Gastroesophageal sphincter (tissue), 4 donors: ENCODE data around the gene BCCIP. TPM values are rescaled to one million over a fixed set of nuclear protein-coding genes. Genes with fewer than 3 reads are reported as not detected.

Experiments
- ATAC-seq: fragments of 150-250 bp; one replicate; pipeline ENCODE4 v1.9.1; 2016; ENCODE audit warnings: mild to moderate bottlenecking, moderate library complexity
- H3K27ac ChIP-seq, 4 donors: fragments of 200-600 bp; sonication (generic) in 3 of 4; 1 replicate in 3 of 4; 2 replicates in 1 of 4; pipeline ENCODE4 v1.5.1; 2016 to 2019
- H3K27me3 ChIP-seq: fragments of 200-600 bp; sonication (generic); one replicate; pipeline ENCODE4 v1.5.1; 2019
- H3K36me3 ChIP-seq, 2 donors: fragments of 200-600 bp; sonication (generic); one replicate each; pipeline ENCODE4 v1.5.1; 2019; ENCODE audit warnings: control low read depth in 1 of 2
- H3K4me1 ChIP-seq, 3 donors: fragments of 200-600 bp; sonication (generic); 1 replicate in 2 of 3; 2 replicates in 1 of 3; pipeline ENCODE4 v1.5.1; 2016 to 2019; ENCODE audit warnings: control low read depth in 2 of 3
- H3K4me3 ChIP-seq, 2 donors: fragments of 200-600 bp; sonication (generic); one replicate each; pipeline ENCODE4 v1.5.1; 2019; ENCODE audit warnings: mild to moderate bottlenecking in 1 of 2, moderate library complexity in 1 of 2
- H3K9me3 ChIP-seq, 3 donors: fragments of 200-600 bp; sonication (generic); one replicate each; pipeline ENCODE4 v1.5.1; 2017 to 2019; ENCODE audit warnings: control low read depth in 2 of 3
- EP300 ChIP-seq: sonication (generic); formaldehyde crosslinking; IDR thresholded peaks from one replicate; pipeline ENCODE4 v1.6.1; 2017; ENCODE audit warnings: antibody characterized with exemption, mild to moderate bottlenecking
- POLR2A ChIP-seq, 2 donors: fragments of 450-650 bp; IDR thresholded peaks; one replicate each; pipeline ENCODE4 v1.6.1; 2017; ENCODE audit warnings: antibody characterized with exemption in 2 of 2, mild to moderate bottlenecking in 2 of 2, moderate library complexity in 1 of 2
- POLR2AphosphoS5 ChIP-seq: sonication (generic); formaldehyde crosslinking; IDR thresholded peaks from one replicate; pipeline ENCODE4 v1.6.1; 2017; ENCODE audit warnings: antibody characterized with exemption
- WGBS, 2 donors: methylation state at CpG; one replicate each; pipeline ENCODE4 v1.1.5; 2018; ENCODE audit warnings: low coverage in 1 of 2; 5-methylcytosine and 5-hydroxymethylcytosine counted together
- total RNA-seq, 4 donors: library from RNA; depleted of rRNA; stranded (reverse); fragments of >200 nt; gene quantifications; one replicate each; pipeline ENCODE4 v1.1.0, GENCODE V29; 2016
- TF ChIP-seq, protein P1 (sequence below), 4 experiments: fragments of 200-600 bp in 2 of 4; fragments of 450-650 bp in 2 of 4; sonication (generic) in 1 of 4; IDR thresholded peaks; one replicate each; pipeline ENCODE4 v1.5.1; 2017 to 2019; ENCODE audit warnings: antibody characterized with exemption in 4 of 4, mild to moderate bottlenecking in 2 of 4, moderate library complexity in 2 of 4

Gene BCCIP
- total RNA-seq, 4 donors from 2014 or later = 38.6 to 59.2 (median 50.3) TPM

DNA sequence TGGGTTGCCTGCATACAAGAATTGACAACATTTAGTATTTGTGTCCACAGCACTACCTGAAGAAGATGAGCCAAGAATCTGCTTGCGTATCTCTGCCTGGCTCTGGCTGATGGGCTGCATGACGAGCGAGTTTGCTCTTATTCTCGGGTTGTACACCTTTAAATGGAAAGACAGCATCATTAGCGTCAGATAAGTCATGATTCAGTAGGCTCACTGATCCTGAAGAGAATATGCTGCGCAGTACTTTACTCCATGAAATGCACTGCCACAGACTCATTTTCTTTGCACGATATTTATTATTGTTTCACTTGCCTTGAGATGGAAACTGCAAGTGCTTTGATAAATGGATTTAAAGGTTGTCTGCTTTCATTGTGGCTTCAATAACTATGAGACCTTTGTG is 29.1 kb downstream of the BCCIP start:
- peaks cover 0 to 89% of the 10 kb centered on the region in 2 donors for H3K36me3 ChIP-seq
- H3K27me3 ChIP-seq = no peaks in the 10 kb centered on the region
- 84 to 94% methylated on average over 7 of the region's 7 CpGs for WGBS, 2 donors
- TF ChIP-seq POLR2AphosphoS5 (no peak), POLR2A (IDR thresholded peaks at IDR 0.05) (no peak), EP300 (no peak)
- TF ChIP-seq, protein P1, sequence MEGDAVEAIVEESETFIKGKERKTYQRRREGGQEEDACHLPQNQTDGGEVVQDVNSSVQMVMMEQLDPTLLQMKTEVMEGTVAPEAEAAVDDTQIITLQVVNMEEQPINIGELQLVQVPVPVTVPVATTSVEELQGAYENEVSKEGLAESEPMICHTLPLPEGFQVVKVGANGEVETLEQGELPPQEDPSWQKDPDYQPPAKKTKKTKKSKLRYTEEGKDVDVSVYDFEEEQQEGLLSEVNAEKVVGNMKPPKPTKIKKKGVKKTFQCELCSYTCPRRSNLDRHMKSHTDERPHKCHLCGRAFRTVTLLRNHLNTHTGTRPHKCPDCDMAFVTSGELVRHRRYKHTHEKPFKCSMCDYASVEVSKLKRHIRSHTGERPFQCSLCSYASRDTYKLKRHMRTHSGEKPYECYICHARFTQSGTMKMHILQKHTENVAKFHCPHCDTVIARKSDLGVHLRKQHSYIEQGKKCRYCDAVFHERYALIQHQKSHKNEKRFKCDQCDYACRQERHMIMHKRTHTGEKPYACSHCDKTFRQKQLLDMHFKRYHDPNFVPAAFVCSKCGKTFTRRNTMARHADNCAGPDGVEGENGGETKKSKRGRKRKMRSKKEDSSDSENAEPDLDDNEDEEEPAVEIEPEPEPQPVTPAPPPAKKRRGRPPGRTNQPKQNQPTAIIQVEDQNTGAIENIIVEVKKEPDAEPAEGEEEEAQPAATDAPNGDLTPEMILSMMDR (IDR thresholded peaks at IDR 0.05) = no peak
- no peak for ATAC-seq
- no peaks in the 10 kb centered on the region for H3K4me1 ChIP-seq
- no peaks in the 10 kb centered on the region for H3K9me3 ChIP-seq
- no peak overlapping the region for H3K4me3 ChIP-seq
- no peak overlapping the region for H3K27ac ChIP-seq

DNA sequence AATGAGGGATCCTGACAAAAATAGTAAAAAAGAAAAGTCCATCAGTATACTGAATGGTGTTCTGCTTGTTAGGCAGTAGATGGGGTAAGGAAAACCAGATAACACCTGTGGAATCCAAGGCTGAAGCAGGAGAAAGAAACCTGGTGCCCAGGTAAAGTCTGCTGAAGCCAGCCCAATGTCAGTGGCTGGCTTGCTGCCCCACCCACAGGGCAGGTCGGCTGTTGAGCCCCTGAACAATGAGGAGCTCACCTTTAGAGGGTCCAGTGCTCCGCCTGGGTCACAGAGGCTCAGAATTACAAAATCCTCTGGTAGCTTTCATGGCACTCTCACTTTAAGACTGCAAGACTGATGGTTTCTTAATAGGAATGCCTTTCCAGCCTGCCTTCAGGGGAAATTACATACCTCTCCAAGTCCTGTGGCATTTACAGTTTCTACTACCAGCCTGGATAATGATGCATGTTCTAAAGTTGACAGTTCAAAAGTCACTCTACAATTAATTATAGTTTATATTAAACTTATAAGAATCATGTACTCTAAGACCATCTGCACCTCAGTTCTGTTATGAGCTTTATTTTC is 33.9 kb downstream of the BCCIP start:
- H3K4me3 ChIP-seq = no peak overlapping the region
- TF ChIP-seq POLR2AphosphoS5 (no peak), POLR2A (IDR thresholded peaks at IDR 0.05) (no peak), EP300 (no peak)
- TF ChIP-seq, protein P1 (IDR thresholded peaks at IDR 0.05) = no peak
- no peak overlapping the region for H3K27ac ChIP-seq
- peaks cover 0 to 72% of the 10 kb centered on the region in 2 donors for H3K36me3 ChIP-seq
- no peaks in the 10 kb centered on the region for H3K4me1 ChIP-seq
- no peak for ATAC-seq
- no peaks in the 10 kb centered on the region for H3K27me3 ChIP-seq
- H3K9me3 ChIP-seq = no peaks in the 10 kb centered on the region
- WGBS, 2 donors = 83% methylated on average over 1 of the region's 2 CpGs; no CpG with 5 or more reads in 1 of the 2 donors

DNA sequence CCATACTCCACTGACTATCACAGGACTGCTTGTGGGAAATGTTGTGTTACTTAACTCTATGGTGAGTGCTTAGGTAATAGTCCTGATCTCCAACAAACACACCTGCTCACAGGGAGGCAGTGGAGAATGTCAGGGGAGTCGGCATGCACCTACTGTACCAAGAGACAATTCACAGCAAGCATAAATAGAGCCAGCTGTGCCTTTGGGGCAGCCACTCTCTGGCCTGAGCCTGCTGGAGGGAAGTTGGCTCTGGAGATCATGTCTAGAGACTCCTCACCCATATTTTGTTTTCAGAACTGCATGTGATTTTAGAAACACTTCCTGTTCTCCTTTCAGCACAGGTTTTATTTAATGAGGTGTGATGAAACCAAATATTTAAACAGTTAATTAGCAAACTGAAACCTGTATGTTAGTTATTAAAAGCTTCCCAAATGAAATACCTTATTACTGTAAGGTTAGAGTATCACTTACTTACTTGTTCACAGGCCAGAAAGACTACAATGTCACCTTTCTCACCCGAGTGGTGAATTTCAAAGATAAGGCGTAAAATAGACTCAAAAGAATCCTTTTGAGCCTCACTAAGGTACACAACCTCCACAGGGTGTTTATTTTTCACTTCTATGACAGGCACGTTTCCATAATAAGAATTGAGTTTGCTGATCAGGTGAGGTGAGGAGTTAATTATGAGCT is 35.9 kb downstream of the BCCIP start:
- 82 to 86% methylated on average over 2 to 3 of the region's 4 CpGs for WGBS, 2 donors
- no peak for ATAC-seq

GRCh38 chr10:125865120-125865519 is 41.8 kb downstream of the BCCIP start:
- Histone ChIP-seq H3K36me3 (peaks cover 0 to 42% of the 10 kb centered on the region in 2 donors), H3K27ac (no peak overlapping the region), H3K27me3 (no peaks in the 10 kb centered on the region), H3K4me1 (no peaks in the 10 kb centered on the region), H3K4me3 (no peak overlapping the region), H3K9me3 (no peaks in the 10 kb centered on the region)
- ATAC-seq = no peak
- TF ChIP-seq EP300 (no peak), POLR2AphosphoS5 (no peak), POLR2A (IDR thresholded peaks at IDR 0.05) (no peak)
- TF ChIP-seq, protein P1 (IDR thresholded peaks at IDR 0.05) = no peak
- 72 to 75% methylated on average over 3 of the region's 3 CpGs for WGBS, 2 donors

More for the DNA sequence above, 35.9 kb downstream of the BCCIP start:
- peaks cover 0 to 65% of the 10 kb centered on the region in 2 donors for H3K36me3 ChIP-seq
- no peak overlapping the region for H3K27ac ChIP-seq
- H3K4me3 ChIP-seq = no peak overlapping the region
- H3K9me3 ChIP-seq = no peaks in the 10 kb centered on the region
- H3K27me3 ChIP-seq = no peaks in the 10 kb centered on the region
- TF ChIP-seq POLR2A (IDR thresholded peaks at IDR 0.05) (no peak), POLR2AphosphoS5 (no peak), EP300 (no peak)
- TF ChIP-seq, protein P1 (IDR thresholded peaks at IDR 0.05) = no peak
- no peaks in the 10 kb centered on the region for H3K4me1 ChIP-seq
